ENCODE data around the gene PLA2G4B. TPM values are rescaled to one million over a fixed set of nuclear protein-coding genes. Genes with fewer than 3 reads are reported as not detected.

Gene PLA2G4B
- total RNA-seq, 1 experiment from 2014 or later: 4.7 TPM

GRCh38 chr15:41850482-41851166, 12.0 kb downstream of the PLA2G4B start:
- intact Hi-C loops (cut with micrococcal nuclease; ENCODE audit: unreplicated experiment): no loop called here
- H3K36me3 ChIP-seq (ENCODE audit: control insufficient read depth, insufficient read depth, low read length): no peaks in the 10 kb centered on the region
- H3K27ac ChIP-seq (ENCODE audit: low read length): no peak overlapping the region
- ChIA-PET POLR2A (no interaction called here), CTCF (interaction anchor here (1.0 kb wide), 2 partner anchors 11 to 283 kb away, joined by 4 to 5 read pairs; no protein-coding TSS in a partner anchor)
- H3K4me3 ChIP-seq (ENCODE audit: low read depth in 2 of 2, low read length in 2 of 2): no peak overlapping the region
- TF ChIP-seq SIN3A (IDR thresholded peaks at IDR 0.05; ENCODE audit: borderline replicate concordance, insufficient read depth, low read depth, low read length): no peak
- TF ChIP-seq REST (IDR thresholded peaks at IDR 0.05; ENCODE audit: insufficient read depth in 1 of 2, low read depth in 2 of 2, low read length in 1 of 2): no peak
- TF ChIP-seq CTCF (IDR thresholded peaks at IDR 0.05): no peak
- no peak for TF ChIP-seq TCF7L2 (IDR thresholded peaks at IDR 0.05; ENCODE audit: low read depth, low read length)
- TF ChIP-seq POLR2AphosphoS5 (IDR thresholded peaks at IDR 0.05; ENCODE audit: low read depth, low read length): no peak
- BruUV-seq (replicated peaks): no TSS peak
- H3K4me1 ChIP-seq (ENCODE audit: control insufficient read depth, insufficient read depth, low read length): no peaks in the 10 kb centered on the region
- H3K27me3 ChIP-seq (ENCODE audit: control insufficient read depth, insufficient read depth, low read length): no peaks in the 10 kb centered on the region
- in situ Hi-C loops (cut with HindIII; ENCODE audit: low pct_unique_long_range_greater_than_20kb, low sequenced_read_pairs): no loop called here
- ATAC-seq: no peak
- no peak for DNase-seq (ENCODE audit: low read depth, low spot score)
- H3K9me3 ChIP-seq (ENCODE audit: control insufficient read depth, insufficient read depth, low read depth, low read length): no peaks in the 10 kb centered on the region

- ChIA-PET POLR2A (no interaction called here), CTCF (interaction anchor here (1.0 kb wide), 2 partner anchors 11 to 283 kb away, joined by 4 to 5 read pairs; no protein-coding TSS in a partner anchor)
- TF ChIP-seq TCF7L2 (IDR thresholded peaks at IDR 0.05; ENCODE audit: low read depth, low read length) (no peak), POLR2AphosphoS5 (IDR thresholded peaks at IDR 0.05; ENCODE audit: low read depth, low read length) (no peak), CTCF (IDR thresholded peaks at IDR 0.05) (no peak), SIN3A (IDR thresholded peaks at IDR 0.05; ENCODE audit: borderline replicate concordance, insufficient read depth, low read depth, low read length) (no peak), REST (IDR thresholded peaks at IDR 0.05; ENCODE audit: insufficient read depth in 1 of 2, low read depth in 2 of 2, low read length in 1 of 2) (no peak)
- ATAC-seq: no peak
- Histone ChIP-seq H3K27me3 (ENCODE audit: control insufficient read depth, insufficient read depth, low read length) (no peaks in the 10 kb centered on the region), H3K4me3 (ENCODE audit: low read depth in 2 of 2, low read length in 2 of 2) (no peak overlapping the region), H3K27ac (ENCODE audit: low read length) (no peak overlapping the region), H3K4me1 (ENCODE audit: control insufficient read depth, insufficient read depth, low read length) (no peaks in the 10 kb centered on the region), H3K9me3 (ENCODE audit: control insufficient read depth, insufficient read depth, low read depth, low read length) (no peaks in the 10 kb centered on the region), H3K36me3 (ENCODE audit: control insufficient read depth, insufficient read depth, low read length) (no peaks in the 10 kb centered on the region)
- in situ Hi-C loops (cut with HindIII; ENCODE audit: low pct_unique_long_range_greater_than_20kb, low sequenced_read_pairs) (no loop called here), intact Hi-C loops (cut with micrococcal nuclease; ENCODE audit: unreplicated experiment) (no loop called here)
- BruUV-seq (replicated peaks): no TSS peak
- no peak for DNase-seq (ENCODE audit: low read depth, low spot score)
These were observed 12.5 kb downstream of the PLA2G4B start for GRCh38 chr15:41851167-41851523.
